Neuronal stem cell (in vitro differentiated cells): ENCODE data around the gene ZFP3.
"Not testable (repeated sequence)": the region's sequence is repeated elsewhere in the genome, so short reads cannot be mapped to it uniquely, and the experiment has no call there.

ENCODE experiments used
- DNase-seq: peaks from one replicate; pipeline ENCODE4 v3.0.0-alpha.2; 2013; ENCODE audit warnings: low spot score
- H2AFZ ChIP-seq: one replicate; pipeline ENCODE4 v1.6.1; 2013; ENCODE audit warnings: mild to moderate bottlenecking, low read length, inconsistent platforms
- H2AK5ac ChIP-seq: 2 replicates; pipeline ENCODE4 v1.6.1; 2013; ENCODE audit warnings: low read depth, mild to moderate bottlenecking, inconsistent platforms, low read length, moderate library complexity, mixed read lengths
- H2BK120ac ChIP-seq: 2 replicates; pipeline ENCODE4 v1.6.1; 2013; ENCODE audit warnings: low read depth, mild to moderate bottlenecking, inconsistent platforms, low read length, moderate library complexity, mixed read lengths
- H2BK12ac ChIP-seq: one replicate; pipeline ENCODE4 v1.6.1; 2013; ENCODE audit warnings: low read length, inconsistent platforms
- H2BK15ac ChIP-seq: 2 replicates; pipeline ENCODE4 v1.6.1; 2013; ENCODE audit warnings: mild to moderate bottlenecking, low read length, inconsistent platforms, mixed read lengths
- H2BK5ac ChIP-seq: one replicate; pipeline ENCODE4 v1.6.1; 2013; ENCODE audit warnings: inconsistent platforms, mild to moderate bottlenecking, low read length, moderate library complexity
- H3K14ac ChIP-seq: one replicate; pipeline ENCODE4 v1.6.1; 2013; ENCODE audit warnings: low read length, inconsistent platforms
- H3K18ac ChIP-seq: 2 replicates; pipeline ENCODE4 v1.6.1; 2013; ENCODE audit warnings: low read length, inconsistent platforms
- H3K23ac ChIP-seq: 2 replicates; pipeline ENCODE4 v1.6.1; 2013; ENCODE audit warnings: low read depth, mild to moderate bottlenecking, mixed read lengths, low read length, inconsistent platforms; ENCODE audit not compliant: poor library complexity
- H3K27ac ChIP-seq: replicated peaks from 3 replicates; pipeline ENCODE4 v1.5.1; 2013; ENCODE audit warnings: low read length, inconsistent platforms
- H3K27me3 ChIP-seq, 3 experiments: 2 replicates each; pipeline ENCODE4 v1.6.1; 2013; ENCODE audit warnings: low read length in 3 of 3, mild to moderate bottlenecking in 2 of 3, inconsistent platforms in 1 of 3, low read depth in 1 of 3, mixed read lengths in 1 of 3, moderate library complexity in 1 of 3; ENCODE audit not compliant: control insufficient read depth in 3 of 3, insufficient read depth in 3 of 3
- H3K36me3 ChIP-seq, 2 donors: replicated peaks in 1 of 2; 2 replicates each; pipeline ENCODE4 v1.6.1; 2013; ENCODE audit warnings: low read length in 2 of 2; ENCODE audit not compliant: control insufficient read depth in 2 of 2, insufficient read depth in 2 of 2
- H3K4ac ChIP-seq: 2 replicates; pipeline ENCODE4 v1.6.1; 2013; ENCODE audit warnings: inconsistent platforms, mild to moderate bottlenecking, low read length, moderate library complexity
- H3K4me1 ChIP-seq, 2 donors: 1 replicate in 1 of 2; 2 replicates in 1 of 2; pipeline ENCODE4 v1.6.1; 2013; ENCODE audit warnings: low read length in 2 of 2, low read depth in 1 of 2; ENCODE audit not compliant: control insufficient read depth in 2 of 2, insufficient read depth in 1 of 2
- H3K4me2 ChIP-seq: one replicate; pipeline ENCODE4 v1.6.1; 2013; ENCODE audit warnings: mild to moderate bottlenecking, low read length, inconsistent platforms; ENCODE audit not compliant: insufficient read depth, poor library complexity, severe bottlenecking
- H3K4me3 ChIP-seq, 2 donors: 2 replicates each; pipeline ENCODE4 v1.5.1; 2013; ENCODE audit warnings: low read length in 2 of 2, mild to moderate bottlenecking in 2 of 2, inconsistent platforms in 1 of 2, moderate library complexity in 1 of 2
- H3K79me1 ChIP-seq: one replicate; pipeline ENCODE4 v1.6.1; 2013; ENCODE audit warnings: low read depth, mild to moderate bottlenecking, inconsistent platforms, low read length, moderate library complexity
- H3K9ac ChIP-seq: one replicate; pipeline ENCODE4 v1.6.1; 2013; ENCODE audit warnings: mild to moderate bottlenecking, low read depth, low read length, inconsistent platforms; ENCODE audit not compliant: poor library complexity
- H3K9me3 ChIP-seq, 2 donors: replicated peaks in 1 of 2; 2 replicates each; pipeline versions ENCODE3 to v1.6.1; 2013; ENCODE audit warnings: low read length in 2 of 2, mild to moderate bottlenecking in 2 of 2, inconsistent platforms in 1 of 2, low read depth in 1 of 2, mixed read lengths in 1 of 2, moderate library complexity in 1 of 2; ENCODE audit not compliant: control insufficient read depth in 2 of 2, insufficient read depth in 1 of 2
- H4K8ac ChIP-seq: one replicate; pipeline ENCODE4 v1.6.1; 2013; ENCODE audit warnings: low read depth, mild to moderate bottlenecking, inconsistent platforms, low read length, moderate library complexity
- H4K91ac ChIP-seq: one replicate; pipeline ENCODE4 v1.6.1; 2013; ENCODE audit warnings: low read length, low read depth, mild to moderate bottlenecking, inconsistent platforms; ENCODE audit not compliant: poor library complexity
- whole genome bisulfite sequencing, 2 donors: extraction: QIAGEN DNeasy Blood & Tissue Kit; methylation state at CpG; one replicate each; pipeline ENCODE4 v1.1.7; 2013; ENCODE audit warnings: missing lambda C conversion rate in 2 of 2, mixed read lengths in 1 of 2; ENCODE audit not compliant: insufficient read length in 2 of 2, insufficient replicate concordance in 1 of 2; ENCODE audit errors: extremely low coverage in 2 of 2; 5-methylcytosine and 5-hydroxymethylcytosine counted together

Gene ZFP3

GRCh38 chr17:5124125-5124760 is 46.0 kb downstream of the ZFP3 start:
- Histone ChIP-seq H3K27me3 (peaks cover 0 to 28% (median 7%) of the 10 kb centered on the region in 3 experiments), H2AK5ac (peak overlapping the region; percentile 99), H3K9ac (peak overlapping the region; percentile 81), H2BK15ac (peak overlapping the region; percentile 67), H2BK12ac (peak overlapping the region; percentile 97), H3K14ac (peak overlapping the region; percentile 47), H3K4ac (peak overlapping the region; percentile 98), H3K23ac (peak overlapping the region; percentile 91), H4K8ac (peak overlapping the region; percentile 43)
- not testable (repeated sequence) for H2BK5ac ChIP-seq, H3K27ac ChIP-seq, H3K36me3 ChIP-seq, H2AFZ ChIP-seq, DNase-seq, H3K4me1 ChIP-seq, H2BK120ac ChIP-seq, H3K4me3 ChIP-seq, H3K18ac ChIP-seq, H3K9me3 ChIP-seq, H3K79me1 ChIP-seq, H4K91ac ChIP-seq, H3K4me2 ChIP-seq
- no CpG with 5 or more reads among the region's 5 CpGs for WGBS, 2 donors

GRCh38 chr17:5124896-5125295 is 46.6 kb downstream of the ZFP3 start:
- no CpG with 5 or more reads among the region's 7 CpGs for WGBS, 2 donors
- H4K8ac ChIP-seq, H3K18ac ChIP-seq, H2BK15ac ChIP-seq, H3K4me2 ChIP-seq, H2AFZ ChIP-seq, H2BK5ac ChIP-seq, H3K36me3 ChIP-seq, H3K23ac ChIP-seq, H3K4me3 ChIP-seq, H4K91ac ChIP-seq, H3K9ac ChIP-seq, H3K14ac ChIP-seq, DNase-seq, H3K9me3 ChIP-seq, H2BK120ac ChIP-seq, H3K79me1 ChIP-seq, H3K27ac ChIP-seq, H2AK5ac ChIP-seq, H2BK12ac ChIP-seq, H3K4ac ChIP-seq, H3K4me1 ChIP-seq: not testable (repeated sequence)
- peaks cover 0 to 28% (median 7%) of the 10 kb centered on the region in 3 experiments for H3K27me3 ChIP-seq

GRCh38 chr17:5126719-5127488 is 48.6 kb downstream of the ZFP3 start:
- Histone ChIP-seq H3K9ac (no peak overlapping the region), H2AFZ (no peak overlapping the region), H2BK5ac (no peak overlapping the region), H3K4ac (no peak overlapping the region), H3K27ac (no peak overlapping the region), H3K23ac (no peak overlapping the region), H4K8ac (no peak overlapping the region), H2BK120ac (no peak overlapping the region), H3K4me1 (peaks cover 2 to 3% of the 10 kb centered on the region in 2 donors), H3K4me3 (no peak overlapping the region), H3K36me3 (no peaks in the 10 kb centered on the region), H2AK5ac (no peak overlapping the region), H3K9me3 (peaks cover 0 to 3% of the 10 kb centered on the region in 2 donors), H2BK12ac (no peak overlapping the region), H3K79me1 (peaks cover 8% of the 10 kb centered on the region), H4K91ac (no peak overlapping the region), H3K4me2 (no peak overlapping the region), H3K27me3 (peaks cover 0 to 19% (median 7%) of the 10 kb centered on the region in 3 experiments), H3K14ac (no peak overlapping the region), H3K18ac (no peak overlapping the region), H2BK15ac (no peak overlapping the region)
- WGBS, 2 donors, result no CpG with 5 or more reads among the region's 17 CpGs
- DNase-seq, result no peak

GRCh38 chr17:5127910-5128309 is 49.6 kb downstream of the ZFP3 start:
- peaks cover 0 to 3% of the 10 kb centered on the region in 2 donors for H3K9me3 ChIP-seq
- H3K79me1 ChIP-seq, result peaks cover 8% of the 10 kb centered on the region
- no peak overlapping the region for H3K14ac ChIP-seq
- H2AK5ac ChIP-seq, result no peak overlapping the region
- H4K91ac ChIP-seq, result no peak overlapping the region
- no peak overlapping the region for H2BK5ac ChIP-seq
- no CpG with 5 or more reads among the region's 4 CpGs for WGBS, 2 donors
- H2BK15ac ChIP-seq, result no peak overlapping the region
- no peak overlapping the region for H3K27ac ChIP-seq
- H3K18ac ChIP-seq, result no peak overlapping the region
- no peak for DNase-seq
- H4K8ac ChIP-seq, result no peak overlapping the region
- H3K27me3 ChIP-seq, result peaks cover 0 to 10% (median 5%) of the 10 kb centered on the region in 3 experiments
- no peak overlapping the region for H3K23ac ChIP-seq
- H3K4me3 ChIP-seq, result no peak overlapping the region
- H3K4me2 ChIP-seq, result no peak overlapping the region
- no peaks in the 10 kb centered on the region for H3K36me3 ChIP-seq
- H2BK12ac ChIP-seq, result no peak overlapping the region
- no peak overlapping the region for H2AFZ ChIP-seq
- peaks cover 0 to 3% of the 10 kb centered on the region in 2 donors for H3K4me1 ChIP-seq
- H2BK120ac ChIP-seq, result no peak overlapping the region
- no peak overlapping the region for H3K9ac ChIP-seq
- H3K4ac ChIP-seq, result no peak overlapping the region
